Kidney (tissue), 14 donors: ENCODE measurements around the gene RBM47. TPM values are rescaled to one million over a fixed set of nuclear protein-coding genes. Genes with fewer than 3 reads are reported as not detected.

Experiments used
- DNase-seq, 5 donors: peaks; one replicate each; pipeline ENCODE4 v3.0.0-alpha.2; 2013 to 2020
- FAIRE-seq: peaks from 2 replicates; lab custom pipeline; 2012; peaks lifted over from hg19 to GRCh38; lab: Jason Lieb, UNC
- H3K27ac ChIP-seq, 2 donors: one replicate each; pipeline ENCODE4 v1.7.0; 2013; ENCODE audit warnings: low read depth in 2 of 2, low read length in 2 of 2, inconsistent platforms in 1 of 2
- H3K27me3 ChIP-seq: one replicate; pipeline ENCODE4 v1.7.1; 2013; ENCODE audit warnings: low read length, inconsistent platforms; ENCODE audit not compliant: control insufficient read depth, insufficient read depth
- H3K36me3 ChIP-seq, 3 donors: one replicate each; pipeline versions ENCODE4 v1.7.0 to v1.7.1; 2013; ENCODE audit warnings: low read length in 3 of 3, control low read depth in 1 of 3, inconsistent platforms in 1 of 3; ENCODE audit not compliant: insufficient read depth in 3 of 3, control insufficient read depth in 2 of 3
- H3K4me1 ChIP-seq, 3 donors: one replicate each; pipeline versions ENCODE4 v1.7.0 to v1.7.1; 2013; ENCODE audit warnings: low read length in 3 of 3, inconsistent platforms in 1 of 3, low read depth in 1 of 3; ENCODE audit not compliant: control insufficient read depth in 2 of 3, insufficient read depth in 2 of 3
- H3K4me3 ChIP-seq, 3 donors: one replicate each; pipeline versions ENCODE4 v1.7.0 to v1.8.1; 2013; ENCODE audit warnings: low read length in 3 of 3, control low read depth in 1 of 3, inconsistent platforms in 1 of 3
- H3K9ac ChIP-seq, 3 donors: one replicate each; pipeline versions ENCODE4 v1.7.0 to v1.7.1; 2013; ENCODE audit warnings: low read length in 3 of 3, control low read depth in 1 of 3, inconsistent platforms in 1 of 3
- H3K9me3 ChIP-seq, 3 donors: one replicate each; pipeline versions ENCODE4 v1.7.0 to v1.7.1; 2013; ENCODE audit warnings: low read length in 3 of 3, control low read depth in 1 of 3, inconsistent platforms in 1 of 3; ENCODE audit not compliant: control insufficient read depth in 2 of 3, insufficient read depth in 1 of 3
- intact Hi-C: fragments of 100-400 bp; cut with DNase I; formaldehyde crosslinking; loops from one replicate; pipeline ENCODE4 v1.11.1; 2022
- polyA plus RNA-seq: library from polyadenylated mRNA; stranded (reverse); fragments of 350-450 nt; fragmentation: Illumina TruSeq; extraction: RNeasy Lipid Tissue Mini Kit (QIAGEN cat#74804); gene quantifications from one replicate; pipeline ENCODE4 v1.2.3, GENCODE V29; 2014; ENCODE audit warnings: low read depth, low replicate concordance; ENCODE audit not compliant: insufficient read depth
- total RNA-seq: library from RNA; stranded (reverse); fragmentation: NEBNext Ultra II Directional; extraction: Animal tissue kit (Norgen Biotek cat#: 25700); gene quantifications from one replicate; pipeline ENCODE4 v1.2.1, GENCODE V29; 2021
- TF ChIP-seq, protein P1 (sequence below): IDR thresholded peaks from 3 replicates; pipeline ENCODE4 v1.5.1; 2012; ENCODE audit warnings: mild to moderate bottlenecking, moderate library complexity, borderline replicate concordance; ENCODE audit not compliant: insufficient read depth; ENCODE audit errors: extremely low read depth
- donor health status: control.
- donor health status: control.
- donor health status: control.
- donor health status: control.
- donor health status: control.
- donor health status: DM: yes; HTN: yes; CAD: no.
- donor health status: Normal renal cell carcinoma (clear cell type).

The RBM47 gene
- total and polyA plus RNA-seq, 2 donors from 2014 or later: 61.5 to 124 TPM

- H3K27ac ChIP-seq: no peak overlapping the region
- intact Hi-C loops: no loop called here
- no peak overlapping the region for H3K4me3 ChIP-seq
- no peaks in the 10 kb centered on the region for H3K9me3 ChIP-seq
- H3K4me1 ChIP-seq: peaks cover 2 to 14% (median 5%) of the 10 kb centered on the region in 3 donors
- H3K9ac ChIP-seq: no peak overlapping the region
- TF ChIP-seq, protein P1, sequence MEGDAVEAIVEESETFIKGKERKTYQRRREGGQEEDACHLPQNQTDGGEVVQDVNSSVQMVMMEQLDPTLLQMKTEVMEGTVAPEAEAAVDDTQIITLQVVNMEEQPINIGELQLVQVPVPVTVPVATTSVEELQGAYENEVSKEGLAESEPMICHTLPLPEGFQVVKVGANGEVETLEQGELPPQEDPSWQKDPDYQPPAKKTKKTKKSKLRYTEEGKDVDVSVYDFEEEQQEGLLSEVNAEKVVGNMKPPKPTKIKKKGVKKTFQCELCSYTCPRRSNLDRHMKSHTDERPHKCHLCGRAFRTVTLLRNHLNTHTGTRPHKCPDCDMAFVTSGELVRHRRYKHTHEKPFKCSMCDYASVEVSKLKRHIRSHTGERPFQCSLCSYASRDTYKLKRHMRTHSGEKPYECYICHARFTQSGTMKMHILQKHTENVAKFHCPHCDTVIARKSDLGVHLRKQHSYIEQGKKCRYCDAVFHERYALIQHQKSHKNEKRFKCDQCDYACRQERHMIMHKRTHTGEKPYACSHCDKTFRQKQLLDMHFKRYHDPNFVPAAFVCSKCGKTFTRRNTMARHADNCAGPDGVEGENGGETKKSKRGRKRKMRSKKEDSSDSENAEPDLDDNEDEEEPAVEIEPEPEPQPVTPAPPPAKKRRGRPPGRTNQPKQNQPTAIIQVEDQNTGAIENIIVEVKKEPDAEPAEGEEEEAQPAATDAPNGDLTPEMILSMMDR: no peak
- FAIRE-seq (no peak), DNase-seq (no peak)
- no peaks in the 10 kb centered on the region for H3K36me3 ChIP-seq
- no peaks in the 10 kb centered on the region for H3K27me3 ChIP-seq
Measured at GRCh38 chr4:40540800-40541199, 88.9 kb downstream of the RBM47 start.

- Histone ChIP-seq H3K36me3 (no peaks in the 10 kb centered on the region), H3K9me3 (no peaks in the 10 kb centered on the region), H3K4me1 (peaks cover 0 to 6% (median 2%) of the 10 kb centered on the region in 3 donors), H3K4me3 (no peak overlapping the region), H3K27me3 (no peaks in the 10 kb centered on the region), H3K9ac (peak overlapping the region in 1 of 3 donors; percentile 40), H3K27ac (peak overlapping the region; percentile 3 to 47)
- TF ChIP-seq, protein P1: no peak
- FAIRE-seq (no peak), DNase-seq (no peak)
- intact Hi-C loops: no loop called here
Measured at GRCh38 chr4:40536032-40536431, 93.6 kb downstream of the RBM47 start.

DNA sequence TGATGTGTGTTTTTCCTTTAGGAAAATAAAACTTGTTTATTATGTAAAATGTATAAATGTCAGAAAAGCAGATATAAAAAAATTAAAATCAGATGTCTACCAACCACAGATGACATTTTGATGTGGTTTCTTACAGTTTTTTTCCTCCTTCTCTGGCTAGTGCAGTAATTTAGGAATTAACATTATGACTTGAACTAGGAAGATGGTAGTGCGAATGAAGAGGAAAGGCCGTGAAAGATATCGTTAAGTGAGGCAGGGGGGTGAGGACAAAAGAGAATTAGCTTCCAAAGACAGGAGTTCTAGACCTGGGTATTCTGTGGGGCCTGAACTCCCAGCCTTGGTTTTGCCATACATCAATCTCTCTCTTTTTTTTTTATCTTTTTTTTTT, 98.0 kb downstream of the RBM47 start:
- FAIRE-seq (no peak), DNase-seq (no peak)

More for the DNA sequence above, 98.0 kb downstream of the RBM47 start:
- TF ChIP-seq, protein P1: no peak
- H3K9me3 ChIP-seq: no peaks in the 10 kb centered on the region
- H3K9ac ChIP-seq: no peak overlapping the region
- intact Hi-C loops: no loop called here
- peaks cover 0 to 6% (median 2%) of the 10 kb centered on the region in 3 donors for H3K4me1 ChIP-seq
- H3K27me3 ChIP-seq: no peaks in the 10 kb centered on the region
- H3K4me3 ChIP-seq: no peak overlapping the region
- no peaks in the 10 kb centered on the region for H3K36me3 ChIP-seq
- H3K27ac ChIP-seq: no peak overlapping the region
